Skeletal muscle cell (primary cell): ENCODE measurements around the gene CCDC9B.
A peak's percentile ranks its signal among the peaks of the same experiment; 100 is the strongest.

Experiments
- DNase-seq: peaks from one replicate; pipeline ENCODE4 v3.0.0-alpha.2; 2010; ENCODE audit warnings: low read depth
- H3K4me3 ChIP-seq: 2 replicates; pipeline ENCODE4 v1.5.1; 2011; ENCODE audit warnings: low read depth, mild to moderate bottlenecking, control low read depth, low read length, moderate library complexity

CCDC9B gene

DNA sequence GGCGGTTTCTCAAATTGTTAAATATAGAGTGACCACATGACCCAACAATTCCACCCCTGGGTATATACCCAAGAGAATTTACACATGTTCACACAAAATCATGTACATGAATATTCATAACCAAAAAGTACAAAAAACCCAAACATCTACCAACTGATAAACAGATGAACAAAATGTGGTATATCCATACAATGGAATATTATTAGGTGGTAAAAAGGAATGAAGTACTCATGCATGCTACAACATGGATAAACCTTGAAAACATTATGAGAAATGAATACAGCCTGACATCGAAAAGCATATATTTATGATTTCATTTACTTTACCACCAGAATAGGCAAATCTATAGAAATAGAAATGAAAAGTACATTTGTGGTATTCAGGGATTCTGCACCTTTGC is 40.4 kb downstream of the CCDC9B start:
- H3K4me3 ChIP-seq: no peak overlapping the region
- DNase-seq: no peak

DNA sequence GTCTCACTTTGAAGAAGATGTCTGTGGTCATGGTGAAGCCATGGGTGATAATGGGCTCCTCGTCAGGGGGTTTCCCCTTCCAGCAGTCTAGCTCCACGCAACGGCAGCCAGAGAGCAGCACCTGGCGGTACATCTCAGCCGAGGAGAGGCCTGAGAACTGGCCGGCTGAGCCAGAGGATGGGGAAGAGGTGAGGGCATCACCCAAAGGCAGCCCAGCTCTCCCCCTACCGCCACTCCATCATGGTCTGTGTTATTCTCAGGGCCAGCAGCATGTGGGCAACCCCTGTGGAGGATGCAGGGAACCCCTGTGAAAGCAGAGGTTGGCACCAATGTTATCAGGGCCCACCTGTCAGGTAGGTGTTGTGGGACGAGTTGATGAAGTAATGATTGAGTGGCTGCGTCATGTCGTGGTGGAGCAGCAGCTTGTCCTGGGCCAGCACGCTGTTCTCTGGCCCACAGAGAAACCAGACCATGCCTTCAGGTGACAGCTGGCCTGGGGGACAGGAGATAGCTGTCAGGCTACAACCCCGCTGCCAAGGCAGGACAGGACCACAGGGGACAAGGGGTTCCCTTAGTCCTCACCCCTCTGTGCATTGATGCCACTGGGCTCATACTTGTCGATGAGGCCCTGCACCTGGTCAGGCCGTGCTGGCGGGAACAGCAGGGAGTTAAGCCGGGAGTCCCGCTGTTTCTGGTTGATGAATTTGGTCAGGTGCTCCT is 42.4 kb downstream of the CCDC9B start:
- no peak overlapping the region for H3K4me3 ChIP-seq

DNA sequence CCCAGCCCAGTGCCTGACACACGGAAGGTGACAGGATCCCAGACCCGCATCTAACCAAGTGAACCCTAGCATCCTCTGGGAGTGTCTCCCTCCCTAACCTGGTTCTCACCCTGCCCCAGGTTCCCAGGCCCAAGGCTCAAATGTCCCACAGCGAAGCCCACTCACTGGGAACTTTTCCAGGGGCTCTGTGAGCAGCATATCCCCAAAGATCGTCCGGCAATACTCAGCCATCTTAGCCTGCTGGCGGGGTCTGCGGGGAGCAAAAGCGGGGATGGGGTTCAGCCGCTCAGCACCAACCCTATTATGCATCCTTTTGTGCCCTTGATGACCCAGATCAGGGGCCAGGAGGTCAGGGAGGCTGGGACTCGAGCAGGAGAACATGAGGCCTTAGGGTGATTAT is 43.4 kb downstream of the CCDC9B start:
- DNase-seq: no peak
- no peak overlapping the region for H3K4me3 ChIP-seq

More for the DNA sequence above, 42.4 kb downstream of the CCDC9B start:
- no peak for DNase-seq

DNA sequence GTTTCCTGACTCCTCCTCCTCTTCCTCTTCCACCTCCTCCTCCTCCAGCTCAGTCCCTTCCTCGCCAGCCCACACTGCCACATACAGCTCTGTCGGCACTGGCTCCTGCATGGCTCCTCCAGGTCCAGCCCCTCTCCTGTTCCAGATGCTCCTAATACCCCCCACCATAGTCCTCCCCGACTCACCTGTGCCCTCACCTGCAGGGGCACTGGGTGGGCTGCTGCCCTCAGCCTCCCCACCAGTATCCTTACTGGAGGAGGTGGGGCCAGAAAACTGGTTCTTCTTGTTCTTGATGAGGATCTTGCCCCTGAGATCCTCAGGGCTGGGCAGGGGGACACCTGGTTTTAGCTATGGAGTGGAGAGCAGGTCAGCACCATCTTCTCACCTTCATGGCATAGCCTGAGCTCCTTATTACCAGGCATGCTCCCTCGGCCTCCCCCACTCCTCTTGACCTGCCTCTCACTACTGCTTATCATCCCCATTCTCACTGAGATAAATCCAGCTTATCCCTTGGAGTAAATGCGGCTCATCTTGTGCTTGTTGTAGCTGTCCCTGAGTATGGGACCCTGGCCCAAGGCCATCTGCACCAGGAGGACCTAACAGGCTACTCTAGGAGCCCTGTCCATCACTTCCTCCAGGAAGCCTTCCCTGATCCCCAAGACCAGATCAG is 44.0 kb downstream of the CCDC9B start:
- no peak overlapping the region for H3K4me3 ChIP-seq

DNA sequence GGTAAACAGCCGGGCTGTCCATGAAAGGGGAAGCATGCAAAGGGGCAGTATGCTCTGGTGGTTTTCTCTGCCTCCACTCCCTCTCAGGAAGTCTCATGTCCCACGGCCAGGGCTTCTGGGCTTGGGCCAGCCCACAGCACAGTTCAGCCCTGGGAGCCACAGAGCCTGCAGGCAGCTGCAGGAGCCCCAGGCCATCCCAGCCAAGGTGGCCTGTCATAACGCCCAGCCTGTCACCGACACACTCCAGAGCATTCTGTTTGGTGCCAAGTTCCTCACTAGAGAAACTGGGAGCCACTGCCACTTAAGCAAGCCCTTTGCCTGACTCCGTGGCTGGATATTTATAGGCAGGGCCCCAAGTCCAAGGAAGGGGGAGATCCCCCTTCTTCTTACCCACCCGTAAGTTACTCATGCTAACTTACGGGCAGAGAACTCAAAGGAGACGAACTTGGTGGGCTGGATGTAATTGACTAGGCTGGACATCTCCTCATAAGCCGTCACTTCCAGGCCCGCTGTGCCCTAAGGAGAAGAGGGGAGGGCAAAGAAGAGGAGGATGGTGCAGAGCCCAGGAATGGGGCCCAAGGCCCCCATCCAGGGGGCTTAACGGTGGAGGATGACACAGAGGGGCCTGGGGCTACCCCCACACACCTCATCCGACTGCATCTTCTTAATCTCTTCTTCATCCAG is 44.7 kb downstream of the CCDC9B start:
- H3K4me3 ChIP-seq: no peak overlapping the region
- DNase-seq: no peak

More for the DNA sequence above, 44.0 kb downstream of the CCDC9B start:
- no peak for DNase-seq

DNA sequence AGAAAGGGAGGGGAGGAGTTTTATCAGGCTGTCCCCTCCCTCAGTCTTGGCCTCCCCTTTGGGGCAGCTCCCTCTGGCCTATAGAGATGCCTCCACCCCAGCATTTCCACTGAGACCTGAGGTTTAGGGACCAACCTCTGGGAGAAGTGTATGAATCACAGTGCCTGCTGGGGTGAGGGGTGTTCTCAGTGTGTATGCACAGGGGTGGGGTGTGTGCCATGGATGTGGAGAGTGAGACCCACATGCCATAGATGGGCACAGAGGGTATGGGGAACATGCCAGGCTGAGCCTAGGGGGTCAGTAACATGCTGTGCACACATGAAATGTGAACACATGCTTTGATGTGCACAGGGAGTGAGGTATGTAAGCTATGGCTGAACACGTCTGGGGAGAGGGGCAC is 45.4 kb downstream of the CCDC9B start:
- H3K4me3 ChIP-seq: no peak overlapping the region
- DNase-seq: no peak

DNA sequence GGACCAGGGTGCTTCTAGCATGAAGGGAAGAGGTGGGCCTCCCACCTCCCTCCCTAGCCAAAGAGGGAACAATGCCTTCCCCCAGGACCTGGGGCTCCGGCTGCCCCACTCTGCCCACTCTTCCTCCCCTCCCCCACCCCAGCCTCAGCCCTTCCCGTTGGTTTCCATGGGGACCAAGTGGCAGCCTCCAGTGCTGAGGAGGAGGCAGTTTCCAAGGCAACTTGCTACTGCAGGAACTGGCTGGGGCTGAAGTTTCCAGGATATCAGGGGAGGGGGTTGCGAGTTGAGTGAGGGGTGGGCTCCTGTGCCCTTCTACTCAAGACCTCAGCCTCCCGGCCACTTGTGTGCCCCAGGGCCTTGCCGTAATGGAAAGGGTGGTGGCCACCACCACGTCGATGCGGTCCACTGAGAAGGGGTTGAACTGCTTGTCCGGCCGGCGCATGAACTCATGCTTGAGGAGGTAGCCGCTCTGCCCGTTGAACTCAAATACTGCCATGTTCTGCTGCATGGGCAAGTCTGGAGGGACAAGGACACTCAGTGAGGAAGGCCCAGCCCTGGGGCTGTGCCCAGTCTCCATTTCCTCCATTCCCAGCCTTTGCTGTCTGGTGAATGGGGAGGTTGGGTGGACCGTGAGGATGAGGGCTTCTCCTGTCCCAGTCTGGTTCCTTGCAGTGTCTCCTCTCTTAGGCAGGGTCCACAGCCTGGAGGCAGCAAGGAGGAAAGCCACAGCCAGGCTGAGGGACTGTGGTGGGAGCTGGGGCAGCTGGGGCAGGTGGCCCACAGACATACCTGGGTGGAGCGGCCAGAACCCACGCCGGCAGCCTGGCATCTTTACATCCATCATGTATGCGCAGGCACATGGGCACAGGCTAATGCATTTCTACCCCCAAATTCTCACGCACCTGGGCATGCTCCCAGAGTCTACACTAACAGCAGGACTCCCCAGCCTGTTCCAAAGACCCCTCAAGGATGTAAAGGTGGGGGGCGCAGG is 46.5 kb downstream of the CCDC9B start:
- H3K4me3 ChIP-seq: no peak overlapping the region
- DNase-seq: no peak

DNA sequence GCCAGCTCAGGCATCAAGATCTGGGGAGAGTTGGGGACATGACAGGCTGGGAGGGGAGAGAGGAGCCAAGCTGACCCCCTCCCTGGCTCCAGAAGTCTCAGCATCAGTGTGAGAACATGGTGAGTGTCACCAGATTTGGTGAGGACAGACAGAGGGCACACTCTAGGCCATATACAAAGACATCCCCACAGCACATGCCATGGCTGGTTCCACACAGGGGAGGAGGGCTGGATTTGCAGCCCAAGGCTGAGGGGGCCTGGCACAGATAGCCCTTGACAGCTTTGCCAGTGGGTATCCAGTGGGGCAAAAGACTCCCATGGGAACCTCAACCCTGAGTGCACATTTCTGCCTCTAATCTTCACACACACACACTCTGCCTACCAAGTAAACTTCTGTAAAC is 47.7 kb downstream of the CCDC9B start:
- no peak overlapping the region for H3K4me3 ChIP-seq
- DNase-seq: no peak

DNA sequence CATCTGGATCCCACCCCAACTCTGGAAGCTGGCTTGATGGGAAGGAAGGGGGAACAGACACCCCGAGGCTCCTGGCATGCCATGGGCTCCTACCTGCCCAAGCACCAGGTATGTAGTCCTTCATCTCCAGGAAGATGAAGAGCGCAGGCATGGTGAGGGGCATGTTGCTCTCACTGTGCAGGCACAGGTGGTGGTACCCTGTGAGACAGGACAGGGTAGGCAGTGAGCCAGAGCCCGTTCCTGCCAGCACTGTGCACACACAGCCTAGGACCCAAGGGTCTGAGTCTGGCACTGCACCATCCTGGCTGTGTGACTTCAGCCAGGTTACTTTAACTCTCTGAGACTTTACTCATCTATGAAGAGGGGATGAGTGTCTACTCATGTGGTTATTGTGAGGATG is 48.5 kb downstream of the CCDC9B start:
- no peak overlapping the region for H3K4me3 ChIP-seq

DNA sequence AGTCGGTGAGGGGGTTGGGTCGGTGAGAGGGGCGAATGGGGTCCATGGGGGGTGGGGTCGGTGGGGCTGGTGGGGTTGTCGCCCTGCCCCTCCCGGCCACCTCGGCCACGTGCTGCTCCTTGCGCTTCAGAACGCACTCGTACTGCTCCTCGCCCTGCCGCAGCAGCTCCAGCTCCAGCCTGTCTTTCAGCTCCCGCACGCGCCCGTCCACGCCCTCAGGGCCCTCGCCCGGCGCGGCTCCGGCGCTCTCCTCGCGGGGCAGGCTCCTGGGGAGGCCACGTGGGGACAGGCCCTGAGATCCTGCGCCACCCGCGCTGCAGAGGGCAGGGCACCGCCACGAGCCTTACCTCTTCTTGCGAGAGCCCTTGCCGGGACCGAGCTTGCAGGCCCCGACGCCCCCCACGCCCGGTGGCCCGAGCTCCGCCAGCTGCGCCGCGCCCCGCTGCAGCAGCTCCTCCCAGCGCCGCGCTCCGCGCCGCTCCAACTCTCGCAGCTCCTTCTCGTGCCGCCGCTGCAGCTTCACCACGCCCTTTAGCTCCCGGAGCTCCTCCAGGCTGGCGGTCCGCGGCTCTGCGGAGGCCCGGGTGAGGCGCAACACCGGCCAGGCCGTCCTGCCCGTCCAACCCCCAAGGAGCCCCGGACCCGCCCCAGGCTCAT is 49.7 kb downstream of the CCDC9B start:
- peak overlapping the region; percentile 47 for H3K4me3 ChIP-seq
- no peak for DNase-seq

More for the DNA sequence above, 48.5 kb downstream of the CCDC9B start:
- DNase-seq: no peak

DNA sequence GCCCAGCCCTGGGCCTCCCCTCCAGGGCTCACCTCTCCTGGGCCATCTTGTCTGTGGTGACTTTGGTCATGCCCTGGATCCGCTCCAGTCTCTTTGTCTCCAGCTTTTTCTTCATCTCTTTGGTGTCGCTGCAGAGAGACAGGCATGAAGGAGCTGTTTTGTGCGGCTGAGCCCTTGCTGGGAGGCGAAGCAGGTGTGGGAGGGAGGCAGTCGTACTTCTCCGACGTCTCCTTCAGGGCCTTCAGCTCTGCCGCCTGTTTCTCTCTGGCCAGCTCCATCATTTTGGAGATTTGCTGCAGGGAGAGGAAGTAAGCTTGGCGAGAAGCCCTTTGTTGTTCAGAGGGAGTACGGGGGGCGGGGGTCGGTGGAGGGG is 50.2 kb downstream of the CCDC9B start:
- no peak overlapping the region for H3K4me3 ChIP-seq
- no peak for DNase-seq

DNA sequence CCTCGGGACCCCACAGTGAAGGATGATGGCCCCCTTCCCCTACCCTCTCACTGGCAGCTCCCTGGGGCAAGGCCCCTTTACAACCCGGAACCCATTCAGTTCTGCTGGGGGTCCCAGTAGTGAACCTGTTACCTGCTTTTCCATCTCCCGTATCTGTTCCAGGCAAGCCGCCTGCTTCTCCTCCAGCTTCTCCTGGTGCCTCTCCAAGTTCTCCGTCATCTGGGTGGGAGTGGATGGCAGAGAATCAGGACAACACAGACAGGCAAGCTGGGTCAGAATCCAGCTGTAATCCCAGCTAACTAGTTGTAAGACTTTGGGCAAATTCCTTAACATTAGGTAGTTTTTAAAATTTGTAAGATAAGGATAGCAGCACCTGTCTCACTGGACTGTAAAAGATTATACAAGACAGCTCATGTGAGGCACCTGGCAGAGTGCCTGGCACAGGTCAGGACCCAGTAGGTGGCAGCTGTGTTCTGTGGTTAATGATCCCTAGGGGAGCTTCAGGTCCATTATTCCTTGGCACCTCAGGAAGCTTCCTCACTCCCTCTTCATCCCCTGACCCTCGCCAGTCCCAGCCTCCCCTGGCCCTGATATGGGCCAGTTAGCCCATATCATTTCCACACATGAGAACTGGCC is 51.5 kb downstream of the CCDC9B start:
- no peak for DNase-seq
- H3K4me3 ChIP-seq: no peak overlapping the region

DNA sequence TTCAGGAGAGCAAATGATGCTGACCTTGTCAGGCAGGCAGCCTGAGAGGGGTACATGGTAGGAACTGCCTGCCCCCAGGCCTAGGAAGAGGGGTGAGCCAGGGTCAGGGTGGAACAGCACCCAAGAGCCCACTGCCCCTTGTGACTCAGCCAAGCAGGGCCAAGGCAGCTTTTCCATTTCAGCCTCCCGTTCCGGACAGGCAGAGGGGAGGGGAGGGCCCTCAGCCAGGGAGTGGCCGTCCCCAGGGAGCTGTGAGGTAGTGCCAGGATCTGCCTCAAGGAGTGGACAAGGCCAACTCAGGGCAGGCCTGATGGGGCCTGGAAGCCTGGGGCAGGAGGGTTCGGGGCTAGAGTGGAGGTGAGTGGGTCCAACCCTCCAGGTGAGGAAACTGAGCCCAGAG is 52.8 kb downstream of the CCDC9B start:
- no peak for DNase-seq
- no peak overlapping the region for H3K4me3 ChIP-seq

DNA sequence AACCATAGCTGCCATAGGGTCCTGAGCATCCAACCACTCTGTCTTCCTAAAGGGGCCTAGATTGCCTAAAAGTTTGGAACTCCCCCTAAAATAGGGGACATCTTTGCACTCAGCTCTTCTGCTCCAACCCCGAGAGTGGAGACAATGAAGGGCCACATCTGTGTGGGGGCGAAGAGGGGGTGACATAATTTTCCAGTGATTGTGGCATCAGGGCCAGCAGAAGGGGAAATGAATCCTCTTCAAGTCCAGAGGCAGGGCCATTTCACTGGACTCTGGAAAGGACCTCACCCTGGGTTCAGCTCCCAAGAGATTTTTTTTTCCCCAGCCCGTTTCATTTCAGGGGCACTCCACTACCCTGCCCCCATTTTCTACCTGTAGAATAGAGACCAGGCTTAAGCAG is 53.2 kb downstream of the CCDC9B start:
- DNase-seq: no peak
- H3K4me3 ChIP-seq: no peak overlapping the region

DNA sequence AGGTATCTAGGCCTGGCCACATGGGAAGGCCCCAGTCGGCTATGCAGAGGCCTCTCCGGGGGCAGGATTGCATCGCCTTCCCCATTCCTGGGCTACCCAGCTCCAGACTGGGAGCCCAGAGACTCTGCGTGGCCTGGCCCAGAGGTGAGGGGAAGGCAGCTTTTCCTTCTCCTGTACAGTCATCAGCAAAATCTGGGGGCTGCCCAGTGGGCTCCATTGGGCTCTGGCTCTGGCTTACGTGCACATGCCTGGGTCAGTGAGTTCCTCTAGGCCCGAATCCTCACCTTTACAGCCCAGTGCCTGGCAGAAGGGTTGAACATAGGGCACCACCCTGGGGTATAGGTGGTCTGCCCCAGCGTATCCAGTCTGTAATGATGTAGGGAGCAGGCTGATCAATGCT is 53.9 kb downstream of the CCDC9B start:
- DNase-seq: no peak
- H3K4me3 ChIP-seq: no peak overlapping the region

DNA sequence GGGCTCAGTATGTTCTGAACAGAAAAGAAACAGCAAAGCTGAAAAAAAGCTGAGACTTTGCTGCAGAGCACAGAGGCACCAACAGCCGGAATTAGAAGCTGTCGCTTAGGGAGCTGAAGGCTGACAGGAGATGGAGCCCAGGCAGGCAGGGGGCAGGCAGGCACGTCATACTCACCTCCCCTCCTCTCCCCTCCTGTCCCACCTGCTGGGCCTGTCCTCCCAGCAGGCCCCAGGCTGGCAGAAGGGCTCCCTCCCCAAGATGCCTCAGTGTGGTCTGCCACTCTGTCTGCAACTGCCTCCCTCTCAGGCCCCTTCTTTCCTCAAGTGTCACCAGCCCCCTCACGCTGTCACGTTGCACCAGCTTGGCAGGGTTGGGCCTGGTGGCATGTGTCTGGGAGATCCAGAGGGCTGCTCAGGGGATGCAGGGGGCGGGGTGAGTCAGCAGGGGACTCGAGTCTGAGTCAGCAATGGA is 54.6 kb downstream of the CCDC9B start:
- DNase-seq: no peak
- no peak overlapping the region for H3K4me3 ChIP-seq

DNA sequence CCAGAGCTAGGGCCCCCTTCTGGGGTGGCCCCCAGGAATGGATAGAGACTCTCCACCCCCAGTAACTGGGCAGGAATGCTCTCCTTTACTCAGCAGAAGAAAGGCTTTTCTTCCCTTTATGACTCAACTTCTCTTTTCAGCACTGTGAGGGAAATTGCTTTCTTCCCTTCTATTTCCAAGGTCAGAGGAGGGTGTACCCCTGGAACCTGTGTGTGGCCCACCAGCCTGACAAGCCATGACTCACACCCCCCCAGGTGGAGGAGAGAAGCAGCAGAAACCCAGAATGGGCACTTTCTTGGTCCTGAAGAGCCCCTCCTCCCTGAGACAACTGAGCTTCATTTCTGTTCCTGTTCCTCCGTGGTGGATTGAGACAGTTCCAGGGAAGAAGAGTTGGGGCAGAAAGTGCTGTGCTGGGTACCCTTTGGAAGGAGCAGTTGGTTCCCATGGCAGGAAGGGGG is 55.2 kb downstream of the CCDC9B start:
- no peak overlapping the region for H3K4me3 ChIP-seq
- DNase-seq: no peak

DNA sequence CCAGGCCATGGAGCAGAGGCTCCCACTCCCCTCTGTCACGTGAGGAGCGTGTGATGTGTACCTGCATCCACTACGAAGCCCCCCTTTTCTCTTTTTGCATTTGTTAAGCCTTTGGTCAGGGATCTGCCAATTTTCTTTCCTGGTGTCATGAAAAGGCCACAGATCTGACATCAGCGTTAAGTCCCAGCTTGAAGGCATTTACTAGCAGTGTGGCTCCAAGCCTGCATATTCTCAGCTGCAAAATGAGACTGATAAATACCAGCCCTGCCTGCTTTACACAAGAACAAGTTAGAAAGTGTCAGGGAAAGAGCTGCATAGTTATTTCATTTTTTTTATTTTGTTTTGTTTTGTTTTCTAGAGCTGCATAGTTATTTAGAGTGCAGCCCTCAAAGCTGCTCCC is 55.6 kb downstream of the CCDC9B start:
- no peak overlapping the region for H3K4me3 ChIP-seq
- DNase-seq: no peak
